HCT116 (cell line): ENCODE results near the gene DRAP1. TPM values are rescaled to one million over a fixed set of nuclear protein-coding genes. Genes with fewer than 3 reads are reported as not detected.

Experiments
- ATAC-seq: fragments of 200-7000 bp; cut with Tn5 transposase; 2 replicates; pipeline ENCODE4 v1.9.1; 2020; ENCODE audit warnings: mild to moderate bottlenecking, moderate library complexity
- BruUV-seq: library from RNA; stranded (reverse); fragments of 400-500 nt; replicated peaks from 2 replicates; lab custom pipeline; 2021; lab: Mats Ljungman, UMichigan
- CTCF ChIA-PET: fragments of 300-600 bp; sonication (Branson Sonifier 250); formaldehyde crosslinking; loops from one replicate; lab custom pipeline; 2021; ENCODE audit warnings: antibody characterized with exemption; lab: Charles Lee
- POLR2A ChIA-PET: fragments of 300-600, 350-600 bp; sonication (Branson Sonifier 250); formaldehyde crosslinking; loops from one replicate; lab custom pipeline; 2021; ENCODE audit warnings: antibody characterized with exemption; lab: Charles Lee
- RAD21 ChIA-PET, 2 experiments: fragments of 300-600 bp; sonication (Branson Sonifier 250); formaldehyde crosslinking; loops; one replicate each; lab custom pipeline; 2023; ENCODE audit warnings: low total read pairs in 2 of 2; ENCODE audit not compliant: uncharacterized antibody in 2 of 2, unreplicated experiment in 2 of 2, low non-redundant PET in 1 of 2; lab: Charles Lee
- DNase-seq: peaks from one replicate; pipeline ENCODE4 v3.0.0-alpha.2; 2010; ENCODE audit warnings: low read depth, low spot score
- H2AFZ ChIP-seq: fragments of 200-600 bp; shearing (Covaris generic), sonication (generic); 2 replicates; pipeline ENCODE4 v1.6.1; 2017; ENCODE audit warnings: low read depth, mixed run types, mixed read lengths, antibody characterized with exemption, low read length; ENCODE audit not compliant: poor library complexity, severe bottlenecking
- H3K27ac ChIP-seq: 2 replicates; pipeline ENCODE4 v1.5.1; 2012; ENCODE audit warnings: low read depth, low read length
- H3K27me3 ChIP-seq: fragments of 200-600 bp; sonication (generic); 2 replicates; pipeline ENCODE4 v1.6.1; 2016; ENCODE audit warnings: mixed run types, low read length, mixed read lengths; ENCODE audit not compliant: insufficient read depth
- H3K36me3 ChIP-seq, 2 experiments: fragments of 200-500 bp in 1 of 2; fragments of 200-600 bp in 1 of 2; sonication (Bioruptor generic) in 1 of 2; sonication (generic) in 1 of 2; 2 replicates each; pipeline versions ENCODE4 v1.5.1 to v1.6.1; 2014 to 2016; ENCODE audit warnings: low read length in 2 of 2, inconsistent platforms in 1 of 2, mixed read lengths in 1 of 2, mixed run types in 1 of 2; ENCODE audit not compliant: insufficient read depth in 2 of 2, control insufficient read depth in 1 of 2
- H3K4me1 ChIP-seq, 2 experiments: fragments of 200-600 bp in 1 of 2; sonication (generic) in 1 of 2; 2 replicates each; pipeline versions ENCODE4 v1.5.1 to v1.6.1; 2012 to 2017; ENCODE audit warnings: low read length in 2 of 2, inconsistent platforms in 1 of 2, mild to moderate bottlenecking in 1 of 2, mixed read lengths in 1 of 2, mixed run types in 1 of 2, moderate library complexity in 1 of 2; ENCODE audit not compliant: insufficient read depth in 2 of 2, control insufficient read depth in 1 of 2
- H3K4me2 ChIP-seq: fragments of 200-600 bp; sonication (generic); 2 replicates; pipeline ENCODE4 v1.6.1; 2017; ENCODE audit warnings: mixed run types, low read length, mixed read lengths
- H3K4me3 ChIP-seq, 2 experiments: fragments of 200-600 bp in 1 of 2; sonication (generic) in 1 of 2; replicated peaks in 1 of 2; 2 replicates each; pipeline ENCODE4 v1.5.1; 2011 to 2016; ENCODE audit warnings: low read length in 2 of 2, control low read depth in 1 of 2, low read depth in 1 of 2, mild to moderate bottlenecking in 1 of 2, mixed read lengths in 1 of 2, mixed run types in 1 of 2
- H3K79me2 ChIP-seq: fragments of 200-600 bp; sonication (generic); 2 replicates; pipeline ENCODE4 v1.6.1; 2017; ENCODE audit warnings: mild to moderate bottlenecking, mixed run types, low read length, moderate library complexity, mixed read lengths; ENCODE audit not compliant: insufficient read depth
- H3K9ac ChIP-seq: fragments of 200-600 bp; sonication (generic); 2 replicates; pipeline ENCODE4 v1.6.1; 2016; ENCODE audit warnings: low read length, mixed read lengths
- H3K9me2 ChIP-seq: fragments of 200-600 bp; sonication (generic), shearing (Covaris generic); 2 replicates; pipeline ENCODE4 v1.6.1; 2017; ENCODE audit warnings: mixed run types, mild to moderate bottlenecking, moderate library complexity; ENCODE audit not compliant: insufficient read depth
- H3K9me3 ChIP-seq, 2 experiments: fragments of 200-500 bp in 1 of 2; fragments of 200-600 bp in 1 of 2; sonication (Bioruptor generic) in 1 of 2; sonication (generic) in 1 of 2; 2 replicates each; pipeline ENCODE4 v1.6.1; 2014 to 2017; ENCODE audit warnings: low read length in 2 of 2, mixed read lengths in 2 of 2, inconsistent platforms in 1 of 2, low read depth in 1 of 2, mild to moderate bottlenecking in 1 of 2, mixed run types in 1 of 2, moderate library complexity in 1 of 2; ENCODE audit not compliant: control insufficient read depth in 1 of 2, insufficient read depth in 1 of 2
- H4K20me1 ChIP-seq: fragments of 200-600 bp; sonication (generic), shearing (Covaris generic); 2 replicates; pipeline ENCODE4 v1.6.1; 2017; ENCODE audit warnings: mixed run types, mild to moderate bottlenecking, moderate library complexity; ENCODE audit not compliant: insufficient read depth
- ATF3 ChIP-seq: IDR thresholded peaks from 2 replicates; pipeline ENCODE4 v1.6.1; 2012
- CEBPB ChIP-seq: IDR thresholded peaks from 2 replicates; pipeline ENCODE4 v1.6.1; 2012; ENCODE audit warnings: low read depth
- CTCF ChIP-seq, 3 experiments: fragments of 200-600 bp in 1 of 3; sonication (generic) in 1 of 3; IDR thresholded peaks in 2 of 3; conservative IDR thresholded peaks in 1 of 3; 2 replicates each; pipeline ENCODE4 v1.5.1; 2012 to 2017; ENCODE audit warnings: low read depth in 2 of 3, low read length in 2 of 3, antibody characterized with exemption in 1 of 3, borderline replicate concordance in 1 of 3, control low read depth in 1 of 3, mild to moderate bottlenecking in 1 of 3, mixed read lengths in 1 of 3, mixed run types in 1 of 3, moderate library complexity in 1 of 3; ENCODE audit not compliant: insufficient read depth in 1 of 3
- FOSL1 ChIP-seq: IDR thresholded peaks from 2 replicates; pipeline ENCODE4 v1.6.1; 2012; ENCODE audit warnings: low read depth
- POLR2AphosphoS5 ChIP-seq: IDR thresholded peaks from 2 replicates; pipeline ENCODE4 v1.6.1; 2011; ENCODE audit warnings: mild to moderate bottlenecking, low read depth, low read length, moderate library complexity
- SRF ChIP-seq: IDR thresholded peaks from 2 replicates; pipeline ENCODE4 v1.6.1; 2012; ENCODE audit warnings: low read depth
- YY1 ChIP-seq: IDR thresholded peaks from 2 replicates; pipeline ENCODE4 v1.6.1; 2011; ENCODE audit warnings: low read length, low read depth, moderate library complexity, mild to moderate bottlenecking; ENCODE audit not compliant: insufficient replicate concordance; ENCODE audit errors: extremely low read depth
- ZBTB33 ChIP-seq: IDR thresholded peaks from 2 replicates; pipeline ENCODE4 v1.6.1; 2011; ENCODE audit warnings: mild to moderate bottlenecking, low read length, moderate library complexity; ENCODE audit not compliant: insufficient replicate concordance; ENCODE audit errors: extremely low read depth
- intact Hi-C: fragments of 100-400 bp; cut with micrococcal nuclease; formaldehyde crosslinking; loops from 2 replicates; pipeline ENCODE4 v1.10.0; 2022
- total RNA-seq: library from RNA; stranded (reverse); gene quantifications from one replicate; pipeline ENCODE4 v1.2.1, GENCODE V29; 2021; ENCODE audit not compliant: unreplicated experiment

The DRAP1 gene
- total RNA-seq, 1 experiment from 2014 or later = 158 TPM

- Histone ChIP-seq H3K4me3 (peak overlapping the region; percentile 86 to 95), H3K9ac (peak overlapping the region; percentile 99), H3K9me3 (no peaks in the 10 kb centered on the region), H3K79me2 (peaks cover 47% of the 10 kb centered on the region), H3K27ac (peak overlapping the region; percentile 95), H2AFZ (no peak overlapping the region), H4K20me1 (no peaks in the 10 kb centered on the region), H3K4me1 (peaks cover 57 to 74% of the 10 kb centered on the region in 2 experiments), H3K9me2 (no peaks in the 10 kb centered on the region), H3K36me3 (peaks cover 0 to 18% of the 10 kb centered on the region in 2 experiments; a peak in 1 of 4 replicates), H3K27me3 (no peaks in the 10 kb centered on the region), H3K4me2 (peak overlapping the region; percentile 96)
- ATAC-seq (no peak), DNase-seq (no peak)
- POLR2A ChIA-PET = interaction anchor here (0.9 to 2.1 kb wide), 7 partner anchors 11 to 25 kb away, joined by 5 to 30 read pairs (median 8); partner anchors contain the start of genes CCDC85B and FOSL1
- TF ChIP-seq POLR2AphosphoS5 (peak; percentile 35; the same call in 1 of the 2 replicates), SRF (no peak)
- intact Hi-C loops = no loop called here
- CTCF ChIA-PET = interaction anchor here (1.8 to 2.1 kb wide), 2 partner anchors 28 to 33 kb away, joined by 5 to 13 read pairs; partner anchors contain the start of gene FIBP
- RAD21 ChIA-PET = interaction anchor here in 1 of 2 experiments (1.0 kb wide), 1 partner anchor 26 kb away, joined by 3 read pairs; the partner anchor contains the start of gene CCDC85B
- no TSS peak for BruUV-seq
These were observed 2.2 kb upstream of the DRAP1 start for GRCh38 chr11:65917077-65917433.

- H3K79me2 ChIP-seq = peaks cover 47% of the 10 kb centered on the region
- H3K9ac ChIP-seq = peak overlapping the region; percentile 99
- RAD21 ChIA-PET = interaction anchor here in 1 of 2 experiments (0.6 to 1.0 kb wide), 2 partner anchors 16 to 27 kb away, joined by 3 read pairs; partner anchors contain the start of gene CCDC85B
- H3K9me2 ChIP-seq = no peaks in the 10 kb centered on the region
- peaks cover 51 to 68% of the 10 kb centered on the region in 2 experiments for H3K4me1 ChIP-seq
- POLR2A ChIA-PET = interaction anchor here (0.9 to 2.0 kb wide), 7 partner anchors 12 to 29 kb away, joined by 5 to 30 read pairs (median 9); partner anchors contain the start of genes CCDC85B, FIBP and FOSL1
- intact Hi-C loops = no loop called here
- H3K36me3 ChIP-seq = peaks cover 3 to 22% of the 10 kb centered on the region in 2 experiments; a peak in 3 of 4 replicates
- BruUV-seq = no TSS peak
- peak overlapping the region; percentile 96 for H3K4me2 ChIP-seq
- H3K27ac ChIP-seq = peak overlapping the region; percentile 95
- peak overlapping the region; percentile 86 to 95 for H3K4me3 ChIP-seq
- H4K20me1 ChIP-seq = no peaks in the 10 kb centered on the region
- no peaks in the 10 kb centered on the region for H3K9me3 ChIP-seq
- no peak for TF ChIP-seq ATF3
- TF ChIP-seq CTCF (IDR thresholded peaks at IDR 0.05 in 2 of 3, conservative IDR thresholded peaks at IDR 0.05 in 1 of 3; ENCODE audit: borderline replicate concordance in 1 of 3, insufficient read depth in 1 of 3, low read depth in 2 of 3, low read length in 2 of 3) = 0 out of 6 replicates have a peak, but pooled peaks of 1 of the 3 experiments have one; percentile 0
- TF ChIP-seq ZBTB33 = no peak
- TF ChIP-seq FOSL1 = no peak
- no peak for TF ChIP-seq CEBPB
- no peak for TF ChIP-seq YY1
- ATAC-seq (no peak), DNase-seq (no peak)
- no peak overlapping the region for H2AFZ ChIP-seq
- H3K27me3 ChIP-seq = no peaks in the 10 kb centered on the region
- CTCF ChIA-PET = interaction anchor here (0.6 to 1.8 kb wide), 3 partner anchors 30 to 58 kb away, joined by 3 to 5 read pairs (median 3); partner anchors contain the start of gene FIBP
These were observed 1.6 kb upstream of the DRAP1 start for GRCh38 chr11:65917434-65918210.
